Astrocyte (in vitro differentiated cells and primary cell): ENCODE measurements around the gene ITLN1.

Experiments
- CTCF ChIP-seq: IDR thresholded peaks from 2 replicates; pipeline ENCODE4 v1.5.1; 2011; ENCODE audit warnings: low read depth, mild to moderate bottlenecking, inconsistent platforms, low read length, moderate library complexity; ENCODE audit not compliant: insufficient read depth
- EZH2 ChIP-seq: IDR thresholded peaks from 2 replicates; pipeline ENCODE4 v1.6.1; 2012; ENCODE audit warnings: mild to moderate bottlenecking, low read length, inconsistent platforms; ENCODE audit not compliant: insufficient read depth

- TF ChIP-seq CTCF (no peak), EZH2 (no peak)
These were observed 3.9 kb upstream of the ITLN1 start for GRCh38 chr1:160888926-160889325.
